ENCODE data around the gene ZBTB47. TPM values are rescaled to one million over a fixed set of nuclear protein-coding genes. Genes with fewer than 3 reads are reported as not detected.

ZBTB47 gene
- total RNA-seq, 1 experiment from 2014 or later, result 8.1 TPM

GRCh38 chr3:42666577-42666998 is 13.1 kb downstream of the ZBTB47 start:
- CTCF ChIA-PET, result no interaction called here
- Histone ChIP-seq H3K9me2 (ENCODE audit: insufficient read depth) (no peaks in the 10 kb centered on the region), H4K20me1 (ENCODE audit: insufficient read depth) (no peaks in the 10 kb centered on the region), H3K4me2 (no peak overlapping the region), H3K27me3 (ENCODE audit: insufficient read depth, low read depth) (no peaks in the 10 kb centered on the region), H3K27ac (no peak overlapping the region), H3K79me2 (ENCODE audit: low read depth) (no peaks in the 10 kb centered on the region), H3K36me3 (ENCODE audit: low read depth) (no peaks in the 10 kb centered on the region), H3K4me3 (no peak overlapping the region), H3K9me3 (ENCODE audit: insufficient read depth, low read depth) (no peaks in the 10 kb centered on the region), H3F3A (ENCODE audit: insufficient read depth, low read depth) (no peaks in the 10 kb centered on the region), H2AFZ (no peak overlapping the region), H3K4me1 (replicated peaks; ENCODE audit: insufficient read depth) (no peaks in the 10 kb centered on the region)
- POLR2A ChIA-PET (ENCODE audit: unreplicated experiment), result no interaction called here
- intact Hi-C loops (cut with micrococcal nuclease; ENCODE audit: unreplicated experiment), result no loop called here
- TF ChIP-seq EZH2 (IDR thresholded peaks at IDR 0.05; ENCODE audit: low read depth) (no peak), CTCF (conservative IDR thresholded peaks at IDR 0.05) (no peak)
- no peak for DNase-seq
- BruUV-seq (replicated peaks), result no TSS peak

GRCh38 chr3:42667096-42667522 is 13.6 kb downstream of the ZBTB47 start:
- ChIA-PET POLR2A (ENCODE audit: unreplicated experiment) (no interaction called here), CTCF (interaction anchor here (0.6 kb wide), 1 partner anchor 108 kb away, joined by 4 read pairs; no protein-coding TSS in a partner anchor)
- H3K79me2 ChIP-seq (ENCODE audit: low read depth), result no peaks in the 10 kb centered on the region
- H2AFZ ChIP-seq, result no peak overlapping the region
- H3K4me1 ChIP-seq (replicated peaks; ENCODE audit: insufficient read depth), result no peaks in the 10 kb centered on the region
- DNase-seq, result no peak
- no peaks in the 10 kb centered on the region for H3K36me3 ChIP-seq (ENCODE audit: low read depth)
- H3K27ac ChIP-seq, result no peak overlapping the region
- BruUV-seq (replicated peaks), result no TSS peak
- TF ChIP-seq CTCF (conservative IDR thresholded peaks at IDR 0.05) (no peak), EZH2 (IDR thresholded peaks at IDR 0.05; ENCODE audit: low read depth) (no peak)
- H3F3A ChIP-seq (ENCODE audit: insufficient read depth, low read depth), result no peaks in the 10 kb centered on the region
- no peak overlapping the region for H3K4me2 ChIP-seq
- H4K20me1 ChIP-seq (ENCODE audit: insufficient read depth), result no peaks in the 10 kb centered on the region
- H3K4me3 ChIP-seq, result no peak overlapping the region
- intact Hi-C loops (cut with micrococcal nuclease; ENCODE audit: unreplicated experiment), result no loop called here
- H3K9me2 ChIP-seq (ENCODE audit: insufficient read depth), result no peaks in the 10 kb centered on the region
- H3K9me3 ChIP-seq (ENCODE audit: insufficient read depth, low read depth), result no peaks in the 10 kb centered on the region
- no peaks in the 10 kb centered on the region for H3K27me3 ChIP-seq (ENCODE audit: insufficient read depth, low read depth)

- Histone ChIP-seq H3K36me3 (ENCODE audit: low read depth) (no peaks in the 10 kb centered on the region), H3K4me3 (no peak overlapping the region), H3K27me3 (ENCODE audit: insufficient read depth, low read depth) (no peaks in the 10 kb centered on the region), H3K9me3 (ENCODE audit: insufficient read depth, low read depth) (no peaks in the 10 kb centered on the region), H3K27ac (no peak overlapping the region), H4K20me1 (ENCODE audit: insufficient read depth) (no peaks in the 10 kb centered on the region), H3K4me2 (no peak overlapping the region), H3K79me2 (ENCODE audit: low read depth) (no peaks in the 10 kb centered on the region), H2AFZ (no peak overlapping the region), H3K4me1 (replicated peaks; ENCODE audit: insufficient read depth) (no peaks in the 10 kb centered on the region), H3F3A (ENCODE audit: insufficient read depth, low read depth) (no peaks in the 10 kb centered on the region), H3K9me2 (ENCODE audit: insufficient read depth) (no peaks in the 10 kb centered on the region)
- intact Hi-C loops (cut with micrococcal nuclease; ENCODE audit: unreplicated experiment), result no loop called here
- no peak for TF ChIP-seq EZH2 (IDR thresholded peaks at IDR 0.05; ENCODE audit: low read depth)
- no peak for TF ChIP-seq CTCF (conservative IDR thresholded peaks at IDR 0.05)
- no peak for DNase-seq
- ChIA-PET CTCF (interaction anchor here (0.6 kb wide), 1 partner anchor 107 kb away, joined by 4 read pairs; no protein-coding TSS in a partner anchor), POLR2A (ENCODE audit: unreplicated experiment) (no interaction called here)
- no TSS peak for BruUV-seq (replicated peaks)
These were observed 14.3 kb downstream of the ZBTB47 start for GRCh38 chr3:42667523-42668412.
